Measurements from ENCODE around the gene LCE3A.
"Not testable (repeated sequence)": the region's sequence is repeated elsewhere in the genome, so short reads cannot be mapped to it uniquely, and the experiment has no call there.

Gene LCE3A, protein sequence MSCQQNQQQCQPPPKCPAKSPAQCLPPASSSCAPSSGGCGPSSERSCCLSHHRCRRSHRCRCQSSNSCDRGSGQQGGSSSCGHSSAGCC

DNA sequence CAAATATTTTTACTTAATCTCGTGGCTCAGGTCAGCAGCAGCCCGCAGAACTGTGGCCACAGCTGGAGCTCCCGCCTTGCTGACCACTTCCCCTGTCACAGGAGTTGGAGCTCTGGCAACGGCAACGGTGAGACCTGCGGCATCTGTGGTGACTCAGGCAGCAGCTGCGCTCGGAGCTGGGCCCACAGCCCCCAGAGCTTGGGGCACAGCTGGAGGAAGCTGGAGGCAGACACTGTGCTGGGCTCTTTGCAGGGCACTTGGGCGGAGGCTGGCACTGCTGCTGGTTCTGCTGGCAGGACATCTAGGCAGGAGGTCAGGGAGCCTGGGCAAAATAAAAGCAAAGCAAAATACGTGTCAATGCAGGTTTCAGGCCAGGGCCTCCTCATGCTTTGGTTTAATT is at the start of gene LCE3A:
TSS of gene LCE3A (minus strand) at position 301 of the 400 bp plus-strand sequence. CDS start at position 301, 0 bp downstream.
- no peak for DNase-seq (ENCODE audit: low read depth in 2 of 3, low spot score in 1 of 3)

DNA sequence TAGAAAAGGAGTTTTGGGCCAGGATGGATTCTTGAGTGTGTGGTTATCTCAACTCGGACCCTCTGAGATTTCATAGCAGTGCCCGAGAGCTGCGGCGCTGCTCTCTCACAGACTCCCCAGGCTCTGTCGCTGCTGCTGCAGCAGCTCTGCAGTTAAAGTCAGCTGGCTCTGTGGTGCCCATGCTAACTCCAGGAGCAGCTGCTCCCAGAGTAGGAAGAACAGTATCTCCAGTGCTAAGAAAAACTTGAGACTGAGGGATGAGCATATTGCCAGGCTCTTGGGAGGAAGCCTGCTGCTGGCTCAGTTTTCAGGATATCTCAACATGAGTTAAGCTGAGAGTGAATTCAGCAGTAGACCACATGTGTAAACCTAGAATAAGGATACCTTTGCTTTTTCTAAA is 44.7 kb upstream of the LCE3A start:
- no peak for DNase-seq (ENCODE audit: low read depth in 2 of 3, low spot score in 1 of 3)

DNA sequence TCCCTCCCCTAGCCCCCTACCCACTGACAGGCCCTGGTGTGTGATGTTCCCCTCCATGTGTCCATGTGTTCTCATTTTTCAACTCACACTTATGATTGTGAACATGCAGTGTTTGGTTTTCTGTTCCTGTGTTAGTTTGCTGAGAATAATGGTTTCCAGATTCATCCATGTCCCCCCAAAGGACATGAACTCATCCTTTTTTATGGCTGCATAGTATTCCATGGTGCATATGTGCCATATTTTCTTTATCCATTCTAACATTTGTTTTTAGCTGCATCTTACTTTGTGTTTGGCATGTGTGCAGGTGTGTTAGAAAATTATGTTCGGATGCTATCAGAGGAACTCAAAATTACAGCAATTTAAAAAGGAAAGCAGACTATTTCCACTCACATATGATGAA is 43.3 kb upstream of the LCE3A start:
- DNase-seq (ENCODE audit: low read depth in 2 of 3, low spot score in 1 of 3): not testable (repeated sequence)

DNA sequence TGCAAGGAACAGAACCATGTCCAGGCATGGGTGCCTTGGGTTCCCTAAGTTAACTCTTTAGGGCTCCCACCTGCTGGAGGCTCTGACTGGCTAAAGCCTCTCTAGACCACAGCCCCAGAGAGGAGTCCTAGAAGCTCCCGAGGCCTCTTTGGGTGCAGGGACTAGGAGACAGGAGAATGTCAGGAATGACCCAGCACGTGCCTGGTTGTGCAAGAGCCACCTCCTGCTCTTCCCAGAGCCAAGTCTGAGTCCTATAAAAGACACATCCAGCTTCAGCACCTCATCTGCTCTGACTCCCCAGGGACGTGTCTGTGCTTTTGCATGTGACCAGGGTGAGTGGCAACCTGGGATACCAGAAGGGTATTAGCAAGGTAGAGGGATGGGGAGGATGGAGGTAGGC is 40.2 kb upstream of the LCE3A start, which contains the start of gene LCE2D:
TSS of gene LCE2D (plus strand) at position 283 of the 400 bp plus-strand sequence. CDS start 726 bp downstream, outside the sequence.
- no peak for DNase-seq (ENCODE audit: low read depth in 2 of 3, low spot score in 1 of 3)

DNA sequence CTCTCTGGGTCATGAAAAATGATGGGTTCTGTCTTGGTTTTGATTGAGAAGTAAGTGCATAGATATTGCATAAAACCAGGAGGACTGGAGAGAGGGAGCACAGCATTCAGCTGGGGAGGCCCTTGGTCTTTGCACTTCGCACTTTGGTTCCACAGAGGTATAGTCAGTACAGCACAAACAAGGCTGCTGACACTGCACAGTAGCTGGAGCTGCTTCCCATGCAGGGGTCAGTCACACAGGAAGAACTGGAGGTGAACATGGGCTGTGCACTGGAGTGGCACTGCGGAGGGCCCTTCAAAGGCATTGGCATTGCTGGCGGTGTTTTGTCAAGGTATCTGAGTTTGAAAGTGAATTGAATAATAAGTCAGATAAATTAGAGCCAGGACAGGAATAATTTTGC is 35.7 kb upstream of the LCE3A start:
- no peak for DNase-seq (ENCODE audit: low read depth in 2 of 3, low spot score in 1 of 3)

DNA sequence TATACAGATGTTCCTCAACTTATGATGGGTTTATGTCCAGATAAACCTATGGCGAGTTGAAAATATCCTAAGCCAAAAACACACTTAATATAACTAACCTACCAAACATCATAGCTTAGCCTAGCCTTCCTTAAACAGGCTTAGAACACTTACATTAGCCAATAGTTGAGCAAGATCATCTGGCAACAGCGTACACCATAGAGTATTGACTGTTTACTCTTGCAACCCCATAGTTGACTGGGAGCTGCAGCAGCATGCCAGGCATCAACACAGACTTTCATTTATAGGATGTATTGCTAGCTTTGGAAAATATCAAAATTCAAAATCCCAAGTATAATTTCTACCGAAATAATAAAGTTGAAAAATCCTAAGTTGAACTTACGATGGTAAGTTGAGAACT is 34.8 kb upstream of the LCE3A start:
- DNase-seq (ENCODE audit: low read depth in 2 of 3, low spot score in 1 of 3): no peak

DNA sequence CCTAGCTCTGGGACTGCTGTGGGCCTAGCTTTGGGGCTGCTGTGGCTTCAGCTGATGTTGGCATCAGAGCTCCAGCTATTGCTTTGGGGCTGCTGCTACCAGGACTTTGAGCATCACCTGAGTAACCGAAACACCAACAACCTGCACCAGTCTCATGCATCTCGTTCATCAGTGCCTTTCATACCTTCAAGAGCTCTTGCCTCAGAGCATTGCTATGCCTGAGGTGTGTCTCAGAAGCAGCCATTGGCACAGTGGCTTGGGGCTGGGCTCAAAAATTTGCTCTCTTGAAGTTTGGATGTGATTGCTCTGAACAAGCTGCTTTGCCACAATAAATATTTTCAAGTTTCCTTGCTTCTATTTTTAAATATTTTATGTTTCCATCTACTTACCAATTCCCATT is 33.6 kb upstream of the LCE3A start:
- no peak for DNase-seq (ENCODE audit: low read depth in 2 of 3, low spot score in 1 of 3)

DNA sequence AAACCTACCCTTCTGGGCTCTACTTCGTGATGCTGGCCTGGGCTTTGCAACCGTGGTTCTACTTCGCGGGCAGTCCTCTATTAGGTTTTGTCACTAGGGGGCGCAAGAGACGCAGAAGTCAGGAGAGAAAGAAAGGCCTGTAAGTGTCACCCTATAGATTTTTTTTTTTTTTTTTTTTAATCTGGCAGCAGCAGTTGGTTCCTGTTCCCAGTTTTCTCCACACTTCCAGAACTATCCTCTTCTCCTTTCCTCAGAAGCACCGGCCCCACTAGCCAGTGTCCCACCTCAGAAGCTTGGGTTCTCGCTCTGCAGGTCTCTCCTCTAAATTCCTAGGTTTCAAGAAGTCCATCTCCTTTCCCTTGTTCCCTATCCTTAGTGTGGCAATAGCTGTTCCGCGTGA is 31.2 kb upstream of the LCE3A start:
- peak; percentile 15 to 71 (median 41) for DNase-seq (ENCODE audit: low read depth in 2 of 3, low spot score in 1 of 3)

DNA sequence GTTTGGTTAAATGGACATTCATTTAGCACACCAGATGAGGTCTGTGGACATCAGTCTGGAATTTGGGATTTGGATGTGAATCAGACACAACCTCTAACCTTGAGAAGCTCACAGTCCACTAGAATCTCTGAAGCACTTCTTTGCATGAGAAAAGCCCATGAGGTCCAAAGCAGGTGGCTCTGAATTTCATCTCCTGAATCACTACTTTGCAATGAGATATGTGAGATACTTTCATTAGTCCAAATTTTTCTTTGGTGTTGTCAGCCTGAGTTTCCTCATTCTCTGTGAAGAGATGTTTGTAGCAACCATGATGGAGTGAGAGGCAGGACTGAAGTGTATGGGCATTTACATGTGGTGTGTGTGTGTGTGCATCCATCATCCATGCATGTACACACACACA is 23.8 kb upstream of the LCE3A start:
- no peak for DNase-seq (ENCODE audit: low read depth in 2 of 3, low spot score in 1 of 3)

DNA sequence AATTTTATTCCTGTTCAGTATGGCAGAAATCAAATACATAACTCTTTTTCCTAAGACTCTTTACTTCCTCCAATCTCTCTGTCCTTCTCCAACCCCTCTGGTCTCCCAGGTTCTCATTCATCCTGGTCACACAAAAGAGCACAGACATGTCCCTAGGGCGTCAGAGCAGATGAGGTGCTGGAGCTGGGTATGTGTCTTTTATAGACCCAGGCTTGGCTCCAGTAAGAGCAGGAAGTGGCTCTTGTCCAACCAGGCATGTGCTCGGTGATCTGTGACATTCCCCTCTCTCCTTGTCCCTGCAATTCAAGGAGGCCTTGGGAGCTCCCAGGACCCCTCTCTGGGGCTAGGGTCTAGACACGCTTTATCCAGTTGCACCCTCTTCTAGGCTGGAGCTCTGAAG is 22.2 kb upstream of the LCE3A start:
- no peak for DNase-seq (ENCODE audit: low read depth in 2 of 3, low spot score in 1 of 3)

DNA sequence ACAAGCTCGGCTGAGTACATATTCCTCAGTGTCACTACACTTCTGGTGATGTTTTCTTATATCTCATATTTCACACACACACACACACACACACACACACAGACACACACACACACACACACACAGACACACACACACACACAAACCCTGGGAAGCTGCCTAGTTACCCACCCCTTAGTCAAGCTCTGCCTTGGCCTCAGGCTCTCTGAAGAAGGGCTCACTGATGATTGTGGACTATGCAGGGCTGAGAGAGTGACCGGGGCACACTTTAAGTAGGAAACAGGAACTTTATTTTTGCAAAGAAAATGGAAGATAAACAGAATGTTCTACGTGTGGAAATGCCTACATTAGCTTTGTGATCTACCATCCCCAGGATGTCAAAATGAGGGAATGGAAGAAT is 21.0 kb upstream of the LCE3A start:
- DNase-seq (ENCODE audit: low read depth in 2 of 3, low spot score in 1 of 3): no peak

DNA sequence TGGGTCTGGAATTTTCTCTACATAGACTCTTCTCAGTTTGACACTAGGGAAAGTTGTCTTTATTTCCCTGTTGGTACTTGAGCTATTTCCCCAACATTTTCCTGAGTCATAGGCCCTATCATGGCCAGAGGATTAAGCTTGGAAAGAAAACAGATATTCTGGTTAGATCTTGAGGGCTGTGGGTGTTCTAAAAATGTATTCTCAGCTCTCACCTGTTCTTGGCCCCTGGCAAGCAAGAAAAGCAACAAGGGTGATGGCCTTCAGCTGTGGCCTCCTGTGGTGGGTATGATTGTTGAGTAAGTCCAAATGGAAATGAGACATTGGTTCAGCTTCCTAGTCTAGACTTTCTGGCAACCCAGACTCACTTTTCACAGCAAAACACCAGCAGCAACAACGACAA is 17.4 kb upstream of the LCE3A start:
- no peak for DNase-seq (ENCODE audit: low read depth in 2 of 3, low spot score in 1 of 3)

DNA sequence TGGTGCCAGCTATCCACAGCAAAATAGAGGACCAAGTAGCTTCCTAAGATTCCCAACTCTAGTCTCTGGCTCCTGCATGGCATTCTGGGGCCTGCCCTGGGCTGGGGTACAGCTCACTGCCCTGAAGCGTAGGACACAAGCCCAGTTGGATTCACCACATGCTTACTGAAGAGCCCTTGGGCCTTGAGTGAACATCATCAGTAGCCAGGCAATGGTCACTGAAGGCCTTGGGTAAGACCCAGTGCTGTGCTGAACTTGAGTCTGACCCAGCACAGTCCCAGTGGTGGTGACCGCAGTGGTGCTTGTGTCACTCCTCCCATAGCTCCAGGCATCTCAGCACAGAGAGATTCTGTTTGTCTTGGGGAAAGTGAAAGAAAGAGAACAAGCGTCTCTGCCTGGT is 7.7 kb upstream of the LCE3A start:
- DNase-seq (ENCODE audit: low read depth in 2 of 3, low spot score in 1 of 3): no peak

DNA sequence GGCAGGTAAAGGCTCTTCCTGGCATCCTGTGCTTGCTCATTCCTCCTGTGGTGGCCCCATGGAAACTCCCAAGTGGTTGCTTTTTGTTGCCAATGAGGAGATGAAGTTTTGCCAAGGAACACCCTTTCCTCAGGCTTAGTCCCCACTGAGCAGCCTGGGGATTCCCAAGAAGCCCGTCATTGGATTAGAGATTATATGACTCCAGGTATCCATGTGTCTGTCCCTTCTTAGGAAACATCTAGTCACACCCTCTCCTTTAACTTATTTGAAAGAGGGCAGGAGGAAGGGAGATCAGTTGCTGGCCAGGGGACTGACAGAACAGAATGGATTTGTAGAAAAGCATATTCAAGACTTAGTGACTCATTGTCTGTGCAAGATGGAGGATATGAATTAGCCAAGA is 3.8 kb upstream of the LCE3A start:
- no peak for DNase-seq (ENCODE audit: low read depth in 2 of 3, low spot score in 1 of 3)

DNA sequence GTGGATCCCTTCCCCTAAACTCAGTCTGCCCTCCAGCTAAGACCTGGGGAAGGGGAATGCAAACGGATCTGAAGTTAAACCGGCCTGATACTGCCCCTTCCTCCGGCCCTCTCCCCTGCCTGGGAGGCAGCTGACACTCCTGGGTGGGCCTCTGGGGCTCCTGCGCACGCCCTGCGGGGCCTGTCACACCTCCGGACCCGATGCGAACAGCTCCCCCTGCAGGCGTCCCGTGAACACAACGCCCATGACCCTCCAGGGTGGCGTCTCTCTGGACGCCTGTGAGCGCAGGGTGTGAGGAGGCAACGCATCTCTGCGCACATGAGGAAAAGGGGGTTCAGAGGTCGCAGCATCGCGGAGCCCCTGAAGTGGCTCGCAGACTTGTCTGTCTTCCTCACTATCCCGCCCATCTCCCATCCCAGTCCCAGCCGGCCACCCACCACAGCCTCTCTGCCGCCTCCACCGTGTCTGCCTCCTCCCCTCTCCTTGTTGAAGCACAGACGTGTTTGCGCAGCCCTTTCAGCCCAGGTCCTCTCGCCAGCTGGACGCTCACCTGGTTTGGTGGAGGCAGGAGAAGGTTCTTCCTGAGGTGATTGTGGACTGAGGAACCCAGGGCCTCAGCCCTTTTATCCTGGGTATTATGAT is 421 bp upstream of the LCE3A start:
- peak; percentile 3 to 23 (median 15) for DNase-seq (ENCODE audit: low read depth in 2 of 3, low spot score in 1 of 3)

DNA sequence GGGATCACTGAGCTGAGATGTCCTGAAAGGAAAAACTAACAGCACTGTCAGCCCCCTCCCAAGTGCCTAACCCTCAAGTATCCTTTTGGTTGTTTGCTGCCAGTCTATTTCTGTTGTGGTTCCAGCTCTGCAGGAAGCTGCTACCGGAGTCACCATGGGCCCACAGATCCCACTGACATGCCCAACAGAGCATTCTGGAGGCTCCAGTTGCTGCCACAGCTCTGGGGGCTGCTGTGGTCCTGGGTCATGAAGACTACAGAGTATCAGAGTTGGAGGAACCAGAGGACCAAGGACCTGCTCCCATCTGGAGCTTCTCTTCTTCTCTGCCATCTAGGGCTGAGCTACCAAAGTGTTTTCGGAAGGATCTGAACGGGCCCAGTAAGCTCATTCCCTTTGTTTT is 910 bp downstream of the LCE3A start:
- no peak for DNase-seq (ENCODE audit: low read depth in 2 of 3, low spot score in 1 of 3)

DNA sequence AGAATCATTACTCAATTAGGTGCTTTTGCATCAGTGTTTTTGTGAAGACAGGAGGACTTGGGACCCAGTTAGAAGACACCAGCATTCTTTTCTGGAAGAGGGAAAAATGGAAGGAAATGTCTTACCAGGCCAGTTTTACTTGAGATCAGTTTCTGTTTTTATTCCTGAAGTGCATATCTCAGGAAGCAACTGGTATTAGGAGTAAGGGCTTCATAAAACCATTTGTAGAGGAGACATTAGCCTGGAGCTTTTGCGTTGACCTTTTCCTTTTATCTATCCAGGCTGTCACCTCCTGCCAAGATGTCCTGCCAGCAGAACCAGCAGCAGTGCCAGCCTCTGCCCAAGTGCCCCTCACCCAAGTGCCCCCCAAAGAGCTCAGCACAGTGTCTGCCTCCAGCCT is 9.4 kb downstream of the LCE3A start, which contains the start of gene LCE3B:
TSS of gene LCE3B (plus strand) at position 301 of the 400 bp plus-strand sequence. CDS start at position 301, 0 bp downstream.
- DNase-seq (ENCODE audit: low read depth in 2 of 3, low spot score in 1 of 3): no peak

DNA sequence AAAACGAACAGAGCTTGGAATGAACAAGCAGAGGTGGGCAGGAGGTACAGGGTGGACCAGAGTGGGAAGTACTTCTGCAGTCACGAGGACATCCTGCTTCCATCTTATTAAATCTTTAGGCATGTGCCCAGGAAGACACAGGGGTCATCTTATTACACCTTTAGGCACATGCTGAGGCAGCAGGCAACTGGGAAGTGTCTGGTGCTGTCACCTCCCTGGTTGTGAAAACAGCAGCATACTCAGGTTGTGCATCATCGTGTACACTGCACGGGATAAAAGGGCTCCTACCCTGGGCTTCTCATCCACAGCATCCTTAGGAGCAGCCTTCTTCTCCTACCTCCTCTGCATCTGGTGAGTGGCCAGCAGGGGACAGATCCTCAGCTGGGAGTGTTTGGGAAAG is 23.0 kb downstream of the LCE3A start, which contains the start of gene LCE3C:
TSS of gene LCE3C (plus strand) at position 301 of the 400 bp plus-strand sequence. CDS start 498 bp downstream, outside the sequence.
- no peak for DNase-seq (ENCODE audit: low read depth in 2 of 3, low spot score in 1 of 3)

DNA sequence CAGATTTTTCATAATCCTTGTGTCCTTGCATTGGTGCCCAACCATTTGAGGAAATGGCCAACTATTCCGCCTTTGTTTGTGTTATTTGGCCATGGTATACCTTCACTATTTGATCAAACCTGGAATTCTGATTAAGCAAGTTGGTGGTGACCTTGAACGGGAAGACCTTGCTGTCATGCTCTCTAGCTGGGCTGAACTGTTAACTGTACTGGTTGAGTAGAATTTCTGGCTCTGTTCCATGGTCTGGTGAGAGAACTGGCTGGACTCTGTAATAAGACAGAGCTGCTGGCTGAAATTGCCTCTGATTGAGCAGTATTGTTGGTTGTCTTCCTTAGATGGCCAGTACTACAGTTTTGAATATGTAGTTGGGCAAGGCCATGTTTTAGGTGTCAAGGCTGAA is 25.9 kb downstream of the LCE3A start:
- no peak for DNase-seq (ENCODE audit: low read depth in 2 of 3, low spot score in 1 of 3)

DNA sequence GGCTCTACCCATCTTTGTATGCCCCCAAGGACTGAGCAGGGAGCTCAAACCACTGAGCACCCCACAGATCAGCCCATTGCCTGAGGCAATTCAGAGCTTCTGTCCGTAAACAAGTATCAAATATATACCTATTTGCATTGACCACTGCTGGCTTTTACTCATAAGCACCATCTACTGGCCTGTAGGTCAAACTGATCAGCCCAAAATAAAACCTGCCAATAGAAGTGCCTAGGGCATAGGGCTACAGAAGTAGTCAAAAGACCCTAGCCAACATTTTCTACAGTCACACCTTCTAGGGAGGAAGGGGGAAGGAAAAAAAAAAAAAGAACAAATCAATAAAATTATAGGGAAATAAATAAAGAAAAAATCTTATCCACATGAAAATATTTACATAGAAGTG is 37.3 kb downstream of the LCE3A start:
- no peak for DNase-seq (ENCODE audit: low read depth in 2 of 3, low spot score in 1 of 3)

DNA sequence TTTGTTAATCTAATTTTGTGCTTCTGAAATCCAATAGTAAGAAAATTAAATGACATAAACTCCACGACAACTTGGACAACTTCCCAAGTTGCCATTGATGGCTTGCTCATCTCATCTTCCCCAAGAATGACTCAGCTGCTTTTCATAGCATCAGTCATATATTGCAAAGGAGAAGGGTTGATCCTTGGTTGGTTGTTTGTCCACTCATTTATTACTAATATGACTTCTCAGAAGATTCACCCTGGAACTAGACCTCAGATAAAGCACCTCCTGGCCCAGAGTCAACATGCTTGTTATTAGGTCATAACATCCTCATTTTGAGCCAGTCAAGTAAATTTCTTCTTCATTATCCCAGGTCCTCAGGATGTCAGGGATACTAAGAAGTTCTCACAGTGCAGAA is 40.3 kb downstream of the LCE3A start:
- DNase-seq (ENCODE audit: low read depth in 2 of 3, low spot score in 1 of 3): no peak

DNA sequence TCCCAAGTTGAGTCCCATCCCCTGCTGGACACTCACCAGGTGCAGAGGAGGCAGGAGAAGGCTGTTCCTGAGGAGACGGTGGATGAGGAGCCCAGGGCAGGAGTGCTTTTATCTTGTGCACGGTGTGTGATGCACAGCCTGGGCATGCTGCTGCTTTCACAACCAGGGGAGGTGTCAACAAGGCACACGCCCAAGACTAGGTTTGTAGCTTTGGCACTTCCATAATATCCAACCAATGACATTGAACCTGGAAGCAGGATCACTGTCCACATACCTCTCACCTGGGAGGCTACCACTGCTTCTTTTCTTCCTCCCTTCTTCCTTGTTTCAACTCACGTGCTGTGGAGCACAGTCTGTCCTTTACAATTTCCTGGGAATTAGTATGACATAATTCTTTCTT is 42.5 kb downstream of the LCE3A start, which contains the start of gene LCE3D:
TSS of gene LCE3D (minus strand) at position 84 of the 400 bp plus-strand sequence. CDS start 580 bp downstream, outside the sequence.
- no peak for DNase-seq (ENCODE audit: low read depth in 2 of 3, low spot score in 1 of 3)

DNA sequence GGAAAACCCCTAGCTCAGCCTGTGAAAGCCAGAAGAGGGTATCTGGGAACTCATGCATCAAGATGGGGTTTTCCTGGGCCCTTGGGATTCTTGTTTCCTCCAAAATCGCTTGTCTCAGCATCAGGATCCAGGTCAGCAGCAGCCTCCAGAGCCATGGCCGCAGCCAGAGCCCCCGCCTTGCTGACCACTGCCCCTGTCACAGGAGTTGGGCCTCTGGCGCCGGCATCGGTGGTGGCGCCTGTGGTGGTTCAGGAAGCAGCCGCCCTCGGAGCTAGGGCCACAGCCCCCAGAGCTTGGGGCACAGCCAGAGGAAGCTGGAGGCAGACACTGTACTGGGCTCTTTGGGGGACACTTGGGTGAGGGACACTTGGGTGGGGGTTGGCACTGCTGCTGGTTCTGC is 43.4 kb downstream of the LCE3A start:
- not testable (repeated sequence) for DNase-seq (ENCODE audit: low read depth in 2 of 3, low spot score in 1 of 3)
